HT1080 (cell line): Measurements from ENCODE around the gene HMGB3. TPM values are rescaled to one million over a fixed set of nuclear protein-coding genes. Genes with fewer than 3 reads are reported as not detected.
A peak's percentile ranks its signal among the peaks of the same experiment; 100 is the strongest.
"Not testable (repeated sequence)": the region's sequence is repeated elsewhere in the genome, so short reads cannot be mapped to it uniquely, and the experiment has no call there.

Experiments used
- DNase-seq: peaks from one replicate; pipeline ENCODE4 v3.0.0-alpha.2; 2015; ENCODE audit warnings: low read depth
- polyA plus RNA-seq, 2 experiments: library from polyadenylated mRNA; depleted of rRNA; stranded (reverse); fragments of >200 nt; gene quantifications; 2 replicates each; pipeline ENCODE4 v1.2.3, GENCODE V29; 2015
- total RNA-seq: library from RNA; depleted of rRNA; stranded (reverse); fragments of >200 nt; shearing (Covaris generic); gene quantifications from 2 replicates; pipeline ENCODE4 v1.2.3, GENCODE V29; 2014; rRNA removed

HMGB3 gene
- total RNA-seq: 28.1 and 29.5 TPM in 2 replicates
- 35.0 and 39.7 TPM in 2 replicates for polyA plus RNA-seq (2015; cell fraction: cytosol; rRNA removed)
- 22.3 and 28.5 TPM in 2 replicates for polyA plus RNA-seq (2015; cell fraction: nucleus; rRNA removed)

- DNase-seq: peak; percentile 86
Observed at GRCh38 chrX:150982788-150983520, at the start of gene HMGB3. TSS of gene HMGB3 (plus strand) at chrX:150983335. CDS start at chrX:150985600, 2,265 bp downstream.

GRCh38 chrX:150933945-150934350, 49.2 kb upstream of the HMGB3 start:
- DNase-seq: no peak

GRCh38 chrX:150934453-150934852, 48.7 kb upstream of the HMGB3 start:
- DNase-seq: peak; percentile 59

GRCh38 chrX:150935467-150935866, 47.7 kb upstream of the HMGB3 start:
- peak; percentile 9 for DNase-seq

GRCh38 chrX:150936556-150936955, 46.6 kb upstream of the HMGB3 start:
- DNase-seq: no peak

- no peak for DNase-seq
Observed at GRCh38 chrX:150940844-150941495, 42.2 kb upstream of the HMGB3 start.

- DNase-seq: no peak
Observed at GRCh38 chrX:150941580-150941979, 41.6 kb upstream of the HMGB3 start.

GRCh38 chrX:150942942-150943594, 40.1 kb upstream of the HMGB3 start:
- DNase-seq: no peak

GRCh38 chrX:150944233-150944632, 38.9 kb upstream of the HMGB3 start:
- DNase-seq: no peak

GRCh38 chrX:150954951-150955350, 28.2 kb upstream of the HMGB3 start:
- DNase-seq: no peak

GRCh38 chrX:150955590-150955989, 27.5 kb upstream of the HMGB3 start:
- no peak for DNase-seq

GRCh38 chrX:150958177-150958576, 25.0 kb upstream of the HMGB3 start:
- no peak for DNase-seq

- no peak for DNase-seq
Observed at GRCh38 chrX:150959557-150959956, 23.6 kb upstream of the HMGB3 start.

- no peak for DNase-seq
Observed at GRCh38 chrX:150961631-150962030, 21.5 kb upstream of the HMGB3 start.

- not testable (repeated sequence) for DNase-seq
Observed at GRCh38 chrX:150964416-150964815, 18.7 kb upstream of the HMGB3 start.

- no peak for DNase-seq
Observed at GRCh38 chrX:150966235-150966634, 16.9 kb upstream of the HMGB3 start.

- DNase-seq: no peak
Observed at GRCh38 chrX:150966742-150967141, 16.4 kb upstream of the HMGB3 start.

GRCh38 chrX:150967786-150968185, 15.3 kb upstream of the HMGB3 start:
- DNase-seq: no peak

- no peak for DNase-seq
Observed at GRCh38 chrX:150968862-150969720, 14.0 kb upstream of the HMGB3 start.

- no peak for DNase-seq
Observed at GRCh38 chrX:150972450-150972849, 10.7 kb upstream of the HMGB3 start.
